ENCODE measurements around the gene MBNL3.

DNA sequence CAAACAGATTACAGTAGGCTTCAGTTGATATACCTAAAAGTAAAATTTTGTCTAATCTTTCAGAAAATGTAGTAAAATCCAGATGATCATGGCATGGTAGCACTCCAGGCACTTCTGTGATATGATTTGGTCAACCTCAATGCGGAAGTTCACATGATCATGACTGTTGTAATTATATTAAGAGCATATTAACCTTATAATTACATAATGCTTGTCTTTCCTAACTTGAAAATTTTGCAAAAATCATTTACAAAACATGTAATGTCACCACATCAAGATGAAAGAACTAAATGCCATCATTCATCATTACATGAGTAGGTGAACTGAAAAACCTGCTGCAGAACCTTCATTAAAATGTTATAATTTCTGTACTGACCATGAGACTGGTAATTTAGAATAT, 88.1 kb downstream of the MBNL3 start:
- TF ChIP-seq, protein P1, sequence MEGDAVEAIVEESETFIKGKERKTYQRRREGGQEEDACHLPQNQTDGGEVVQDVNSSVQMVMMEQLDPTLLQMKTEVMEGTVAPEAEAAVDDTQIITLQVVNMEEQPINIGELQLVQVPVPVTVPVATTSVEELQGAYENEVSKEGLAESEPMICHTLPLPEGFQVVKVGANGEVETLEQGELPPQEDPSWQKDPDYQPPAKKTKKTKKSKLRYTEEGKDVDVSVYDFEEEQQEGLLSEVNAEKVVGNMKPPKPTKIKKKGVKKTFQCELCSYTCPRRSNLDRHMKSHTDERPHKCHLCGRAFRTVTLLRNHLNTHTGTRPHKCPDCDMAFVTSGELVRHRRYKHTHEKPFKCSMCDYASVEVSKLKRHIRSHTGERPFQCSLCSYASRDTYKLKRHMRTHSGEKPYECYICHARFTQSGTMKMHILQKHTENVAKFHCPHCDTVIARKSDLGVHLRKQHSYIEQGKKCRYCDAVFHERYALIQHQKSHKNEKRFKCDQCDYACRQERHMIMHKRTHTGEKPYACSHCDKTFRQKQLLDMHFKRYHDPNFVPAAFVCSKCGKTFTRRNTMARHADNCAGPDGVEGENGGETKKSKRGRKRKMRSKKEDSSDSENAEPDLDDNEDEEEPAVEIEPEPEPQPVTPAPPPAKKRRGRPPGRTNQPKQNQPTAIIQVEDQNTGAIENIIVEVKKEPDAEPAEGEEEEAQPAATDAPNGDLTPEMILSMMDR (IDR thresholded peaks at IDR 0.05) = no peak
- TF ChIP-seq TCF7L2 (IDR thresholded peaks at IDR 0.05; ENCODE audit: low read depth, low read length) (no peak), POLR2AphosphoS5 (IDR thresholded peaks at IDR 0.05; ENCODE audit: low read depth, low read length) (no peak)
